K562 treated with DMSO at 1 percent for 48 hours (cell line): ENCODE data around the gene SUPT5H. TPM values are rescaled to one million over a fixed set of nuclear protein-coding genes. Genes with fewer than 3 reads are reported as not detected.

Experiments used
- total RNA-seq: library from RNA; unstranded; fragments of 300-600 nt; gene quantifications from 2 replicates; pipeline ENCODE4 v1.2.3, GENCODE V29; 2022; ENCODE audit warnings: low replicate concordance; ENCODE audit errors: extremely low read depth

Gene SUPT5H
- 132 TPM in 1 of 2 replicates, not detected in the other for total RNA-seq

GRCh38 chr19:39445196-39446111 is at the start of gene SUPT5H:
Gene SUPT5H (plus strand): TSS chr19:39445582. CDS start chr19:39445891, 309 bp downstream.

GRCh38 chr19:39406656-39407409 is 38.5 kb upstream of the SUPT5H start, which contains the start of gene ZFP36:
Gene ZFP36 (plus strand): TSS chr19:39406847. CDS start chr19:39406905, 58 bp downstream.

GRCh38 chr19:39412100-39412866 is 33.1 kb upstream of the SUPT5H start, which contains the start of gene PLEKHG2:
Gene PLEKHG2 (plus strand): TSS chr19:39412669. CDS start chr19:39414087, 1,418 bp downstream.

GRCh38 chr19:39435499-39436349 is 9.7 kb upstream of the SUPT5H start, which contains the start of gene RPS16:
Gene RPS16 (minus strand): TSS chr19:39435949. CDS start chr19:39435895, 54 bp downstream.

GRCh38 chr19:39480337-39481228 is 35.2 kb downstream of the SUPT5H start, which contains the start of gene TIMM50:
Gene TIMM50 (plus strand): TSS chr19:39480838. CDS start chr19:39480854, 16 bp downstream.

GRCh38 chr19:39498798-39499642 is 53.6 kb downstream of the SUPT5H start, which contains the start of gene DLL3:
Gene DLL3 (plus strand): TSS chr19:39498947. CDS start chr19:39498975, 28 bp downstream.

GRCh38 chr19:39514840-39515550 is 69.6 kb downstream of the SUPT5H start, which contains the start of gene SELENOV:
Gene SELENOV (plus strand): TSS chr19:39515139. CDS start chr19:39515213, 74 bp downstream.

Other genes with a start within 250 kb of the SUPT5H start
- not detected in 2 replicates for gene NCCRP1, start 248.6 kb upstream of the SUPT5H start, total RNA-seq
- not detected in 2 replicates for gene SYCN, start 241.3 kb upstream of the SUPT5H start, total RNA-seq
- gene IFNL3, start 200.6 kb upstream of the SUPT5H start, total RNA-seq, result not detected in 2 replicates
- gene IFNL4, start 196.7 kb upstream of the SUPT5H start, total RNA-seq, result not detected in 2 replicates
- not detected in 2 replicates for gene IFNL2, start 177.2 kb upstream of the SUPT5H start, total RNA-seq
- not detected in 2 replicates for gene IFNL1, start 149.2 kb upstream of the SUPT5H start, total RNA-seq
- gene LRFN1, start 124.7 kb upstream of the SUPT5H start, total RNA-seq, result not detected in 2 replicates
- gene GMFG, start 109.5 kb upstream of the SUPT5H start, total RNA-seq, result not detected in 2 replicates
- not detected in 2 replicates for gene SAMD4B, start 103.2 kb upstream of the SUPT5H start, total RNA-seq
- not detected in 2 replicates for gene PAF1, start 54.5 kb upstream of the SUPT5H start, total RNA-seq
- gene MED29, start 54.2 kb upstream of the SUPT5H start, total RNA-seq, result not detected in 2 replicates
- gene ZFP36, start 38.7 kb upstream of the SUPT5H start, total RNA-seq, result not detected in 2 replicates
- not detected in 2 replicates for gene PLEKHG2, start 32.9 kb upstream of the SUPT5H start, total RNA-seq
- 3,626 and 6,643 TPM in 2 replicates for gene RPS16, start 9.6 kb upstream of the SUPT5H start, total RNA-seq
- gene TIMM50, start 35.3 kb downstream of the SUPT5H start, total RNA-seq, result 5,575 TPM in 1 of 2 replicates, not detected in the other
- not detected in 2 replicates for gene DLL3, start 53.4 kb downstream of the SUPT5H start, total RNA-seq
- gene SELENOV, start 69.6 kb downstream of the SUPT5H start, total RNA-seq, result not detected in 2 replicates
- not detected in 2 replicates for gene EID2B, start 87.3 kb downstream of the SUPT5H start, total RNA-seq
- not detected in 2 replicates for gene EID2, start 94.6 kb downstream of the SUPT5H start, total RNA-seq
- gene LGALS13, start 156.9 kb downstream of the SUPT5H start, total RNA-seq, result not detected in 2 replicates
- gene LGALS16, start 210.3 kb downstream of the SUPT5H start, total RNA-seq, result not detected in 2 replicates